CD4-positive, alpha-beta T cell treated with Interleukin-15 for 4 hours (primary cell): ENCODE results near the gene ZDHHC11B.
"Not testable (repeated sequence)": the region's sequence is repeated elsewhere in the genome, so short reads cannot be mapped to it uniquely, and the experiment has no call there.

Experiments used
- DNase-seq: peaks from one replicate; pipeline ENCODE4 v3.0.0-alpha.2; 2020; ENCODE audit warnings: low spot score

The ZDHHC11B gene

GRCh38 chr5:753567-754142, 30.9 kb downstream of the ZDHHC11B start:
- not testable (repeated sequence) for DNase-seq

- not testable (repeated sequence) for DNase-seq
These were observed 31.9 kb downstream of the ZDHHC11B start for GRCh38 chr5:752532-753115.

- DNase-seq, result not testable (repeated sequence)
These were observed 32.5 kb downstream of the ZDHHC11B start for GRCh38 chr5:751992-752391.

- DNase-seq, result no peak
These were observed 33.0 kb downstream of the ZDHHC11B start for GRCh38 chr5:751496-751895.

- not testable (repeated sequence) for DNase-seq
These were observed 34.3 kb downstream of the ZDHHC11B start for GRCh38 chr5:750226-750625.

GRCh38 chr5:749101-749670, 35.3 kb downstream of the ZDHHC11B start:
- no peak for DNase-seq

GRCh38 chr5:748011-748980, 36.2 kb downstream of the ZDHHC11B start:
- DNase-seq, result not testable (repeated sequence)

GRCh38 chr5:747303-747844, 37.2 kb downstream of the ZDHHC11B start:
- not testable (repeated sequence) for DNase-seq

GRCh38 chr5:746258-746761, 38.2 kb downstream of the ZDHHC11B start:
- DNase-seq, result no peak

- DNase-seq, result not testable (repeated sequence)
These were observed 39.0 kb downstream of the ZDHHC11B start for GRCh38 chr5:745272-746142.

- not testable (repeated sequence) for DNase-seq
These were observed 40.7 kb downstream of the ZDHHC11B start for GRCh38 chr5:743696-744404.

GRCh38 chr5:742276-742675, 42.3 kb downstream of the ZDHHC11B start:
- not testable (repeated sequence) for DNase-seq

GRCh38 chr5:734145-734544, 50.4 kb downstream of the ZDHHC11B start:
- DNase-seq, result not testable (repeated sequence)

GRCh38 chr5:732754-733454, 51.6 kb downstream of the ZDHHC11B start:
- not testable (repeated sequence) for DNase-seq

- not testable (repeated sequence) for DNase-seq
These were observed 55.3 kb downstream of the ZDHHC11B start for GRCh38 chr5:729225-729624.

- DNase-seq, result not testable (repeated sequence)
These were observed 57.4 kb downstream of the ZDHHC11B start for GRCh38 chr5:727087-727486.

- DNase-seq, result not testable (repeated sequence)
These were observed 60.7 kb downstream of the ZDHHC11B start for GRCh38 chr5:723865-724264.

- not testable (repeated sequence) for DNase-seq
These were observed 61.2 kb downstream of the ZDHHC11B start for GRCh38 chr5:723309-723708.

GRCh38 chr5:719379-719778, 65.2 kb downstream of the ZDHHC11B start:
- DNase-seq, result not testable (repeated sequence)

GRCh38 chr5:717143-717542, 67.4 kb downstream of the ZDHHC11B start:
- DNase-seq, result no peak
